HG02970 (cell line): ENCODE results near the gene UBE3C.

ENCODE experiments used
- ATAC-seq: cut with Tn5 transposase; IDR thresholded peaks from one replicate; pipeline ENCODE4 v1.9.1; 2021; ENCODE audit warnings: mild to moderate bottlenecking, moderate library complexity, moderate number of reproducible peaks; ENCODE audit not compliant: unreplicated experiment, low FRiP score

Gene UBE3C

DNA sequence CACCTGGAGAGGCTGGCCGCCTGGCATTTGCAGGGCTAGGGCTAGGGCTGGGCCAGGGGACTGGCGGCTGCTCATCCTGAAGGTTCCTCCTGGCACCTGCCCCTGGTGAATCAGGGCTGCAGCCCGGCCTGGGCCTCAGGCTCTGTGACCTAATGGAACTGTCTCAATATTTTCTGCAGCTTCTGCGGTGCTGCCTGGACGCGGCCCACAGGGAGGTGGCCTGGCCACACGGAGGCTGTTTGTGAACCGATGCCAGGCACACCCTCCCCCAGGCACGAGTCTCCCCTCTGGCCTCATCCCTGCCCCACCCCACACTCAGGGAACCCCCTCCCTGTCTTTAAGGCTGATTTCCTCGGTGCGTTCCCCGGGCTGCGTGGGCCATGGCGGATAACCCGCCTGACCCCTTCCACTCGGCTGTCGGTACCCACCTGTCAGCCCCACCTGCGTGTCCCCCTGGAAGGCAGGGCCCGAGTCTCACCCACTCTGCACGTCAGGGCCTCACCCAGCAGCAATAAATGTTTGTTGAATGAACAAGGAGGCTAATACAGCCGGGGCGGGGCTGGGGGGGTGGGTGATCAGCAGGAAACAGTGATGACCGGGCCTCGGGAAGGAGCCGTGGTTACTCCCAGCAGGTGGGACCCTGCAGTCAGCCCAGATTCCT lies 143.5 kb downstream of the UBE3C start:
- no peak for ATAC-seq

DNA sequence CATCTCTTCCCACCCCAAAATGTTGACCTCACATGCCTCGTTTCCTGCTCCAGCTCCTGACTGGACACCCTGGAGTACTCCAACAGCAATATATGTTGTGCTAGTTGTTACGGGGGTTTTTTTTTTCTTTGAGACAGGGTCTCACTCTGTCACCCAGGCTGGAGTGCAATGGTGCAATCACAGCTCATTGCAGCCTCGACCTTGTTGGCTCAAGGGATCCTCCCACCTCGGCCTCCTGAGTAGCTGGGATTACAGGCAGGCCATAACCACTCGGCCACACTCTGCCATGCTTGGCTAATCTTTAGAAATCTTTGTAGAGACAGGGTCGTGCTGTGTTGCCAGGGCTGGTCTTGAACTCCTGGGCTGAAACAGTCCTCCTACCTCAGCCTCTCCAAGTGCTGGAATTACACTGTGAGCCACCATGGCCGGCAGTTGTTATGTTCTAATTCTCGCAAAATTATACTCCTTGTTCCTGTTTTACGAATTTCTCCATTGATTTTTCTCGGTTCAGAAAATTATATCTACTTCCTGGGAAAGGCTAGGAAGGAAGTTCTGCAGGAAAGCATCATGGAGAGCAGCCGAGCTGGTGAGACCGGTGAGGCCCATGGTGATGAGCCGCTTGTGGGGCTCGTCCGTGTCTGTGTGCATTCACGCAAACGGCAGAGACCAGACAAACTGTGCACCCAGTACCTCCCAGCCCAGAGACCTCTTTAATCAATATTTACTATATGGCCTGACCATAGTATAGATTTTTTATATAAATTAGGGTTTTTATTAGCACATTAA lies 145.7 kb downstream of the UBE3C start:
- no peak for ATAC-seq

DNA sequence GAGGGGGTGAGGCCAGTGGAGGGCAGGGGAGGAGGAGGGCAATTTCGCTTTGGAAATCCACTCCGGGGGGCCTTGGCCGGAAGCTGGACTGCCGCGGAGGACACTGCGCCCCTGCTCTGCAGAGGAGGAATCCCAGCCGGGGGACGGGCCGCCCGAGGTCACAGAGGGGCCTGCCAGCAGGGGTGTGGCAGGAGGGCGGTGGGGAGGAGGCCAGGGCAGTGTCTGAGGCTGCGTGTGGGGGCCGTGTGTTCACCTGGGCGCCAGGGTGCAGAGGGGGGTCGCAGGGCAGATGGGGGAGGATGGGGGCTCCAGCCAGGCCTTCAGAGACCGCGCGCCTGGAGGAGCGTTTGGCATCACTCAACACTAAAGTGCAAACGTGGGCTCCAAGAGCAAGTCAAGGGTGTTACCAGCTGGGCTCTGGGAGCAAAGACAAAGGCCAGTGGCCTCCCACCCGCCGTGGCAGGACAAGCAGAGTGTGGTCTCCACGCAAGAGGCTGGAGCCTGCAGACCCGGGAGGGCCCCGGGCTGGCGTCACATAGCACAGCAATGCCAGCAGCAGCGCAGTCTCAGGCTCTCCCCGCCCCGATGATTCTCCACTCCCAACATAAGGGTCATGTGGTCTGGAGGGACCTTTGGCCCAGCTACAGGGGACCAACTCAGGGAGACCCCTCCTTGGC lies 152.8 kb downstream of the UBE3C start:
- no peak for ATAC-seq

DNA sequence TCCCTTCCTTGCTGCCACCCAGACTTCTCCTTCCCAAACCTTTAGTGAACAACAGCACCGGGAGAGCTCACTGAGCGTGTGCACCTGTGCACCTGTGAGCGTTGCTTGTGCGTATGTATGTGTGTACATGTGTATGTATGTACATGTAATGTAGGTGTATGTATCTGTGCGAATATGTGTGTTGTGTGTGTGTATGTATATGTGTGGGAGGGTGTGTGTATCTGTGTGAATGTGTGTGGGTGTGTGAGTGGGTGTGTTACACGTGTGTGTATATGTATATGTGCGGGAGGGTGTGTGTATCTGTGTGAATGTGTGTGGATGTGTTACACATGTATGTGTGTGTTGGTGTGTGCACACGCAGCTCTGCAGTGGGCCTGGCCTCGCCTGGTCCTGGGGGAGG lies 153.5 kb downstream of the UBE3C start:
- no peak for ATAC-seq

DNA sequence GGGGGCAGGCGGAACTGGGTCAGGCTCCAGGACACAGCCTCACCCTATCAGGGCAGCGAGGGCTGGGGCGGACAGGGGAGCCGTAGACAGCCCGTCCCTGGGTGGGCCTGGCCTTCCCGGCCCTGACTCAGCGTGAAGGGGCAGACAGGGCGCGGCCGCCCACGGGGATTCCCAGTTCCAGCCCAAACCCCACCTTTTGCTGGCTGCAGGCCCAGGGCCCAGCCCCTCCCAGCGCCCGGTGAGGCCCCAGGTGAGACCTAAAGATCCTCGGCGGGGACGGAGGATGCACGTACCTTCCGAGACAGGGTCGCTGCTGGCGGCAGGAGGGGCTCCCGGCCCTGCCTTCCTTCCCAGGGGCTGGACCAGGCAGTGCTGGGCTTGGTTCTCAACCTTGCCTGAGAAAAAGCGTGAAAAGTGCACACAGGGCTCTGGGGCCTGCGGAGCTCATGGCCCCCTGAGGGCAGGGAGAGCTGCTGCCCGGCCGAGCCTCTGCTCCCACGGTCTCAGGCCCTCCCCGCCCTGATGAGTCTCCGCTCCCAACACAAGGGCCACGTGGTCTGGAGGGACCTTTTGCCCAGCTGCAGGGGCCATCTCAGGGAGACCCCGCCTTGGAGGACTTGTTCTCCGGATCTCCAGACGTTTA lies 154.2 kb downstream of the UBE3C start:
- ATAC-seq, result no peak

DNA sequence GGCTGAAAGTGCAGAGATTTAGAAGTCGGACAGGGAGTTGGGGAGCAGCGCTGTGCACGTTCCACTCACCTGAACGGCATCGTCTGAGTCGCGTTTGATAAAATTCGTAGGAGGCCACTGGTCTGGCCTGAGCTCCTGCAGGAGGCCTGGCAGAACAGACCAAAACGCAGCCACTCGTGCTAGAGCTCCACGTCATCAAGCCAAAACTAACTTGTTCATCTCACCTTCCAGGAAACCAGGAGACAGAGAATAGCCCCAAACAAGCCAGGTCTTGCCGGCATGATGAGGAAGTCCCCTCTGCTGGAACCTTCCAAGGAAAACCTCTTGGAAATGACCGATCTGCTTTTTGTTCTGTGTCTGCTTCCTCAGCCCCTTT lies 154.7 kb downstream of the UBE3C start:
- no peak for ATAC-seq

DNA sequence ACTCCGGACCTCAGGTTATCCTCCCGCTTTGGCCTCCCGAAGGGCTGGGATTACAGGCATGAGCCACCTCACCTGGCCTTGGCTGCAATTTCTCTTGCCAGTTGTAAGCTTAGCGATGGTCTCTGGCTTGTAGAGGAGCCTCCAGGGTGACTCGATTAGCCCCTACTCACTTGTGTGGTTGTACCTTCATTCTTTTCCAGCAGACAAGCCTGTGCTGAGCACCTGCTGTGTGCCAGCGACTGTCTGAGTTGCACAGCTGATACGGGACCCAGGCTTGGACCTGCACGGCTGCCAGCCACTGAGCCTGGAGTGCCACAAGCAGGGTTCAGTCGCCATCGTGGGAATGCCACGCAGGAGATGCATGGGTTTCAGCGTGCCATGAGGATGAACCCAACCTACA lies 156.0 kb downstream of the UBE3C start:
- ATAC-seq, result no peak

DNA sequence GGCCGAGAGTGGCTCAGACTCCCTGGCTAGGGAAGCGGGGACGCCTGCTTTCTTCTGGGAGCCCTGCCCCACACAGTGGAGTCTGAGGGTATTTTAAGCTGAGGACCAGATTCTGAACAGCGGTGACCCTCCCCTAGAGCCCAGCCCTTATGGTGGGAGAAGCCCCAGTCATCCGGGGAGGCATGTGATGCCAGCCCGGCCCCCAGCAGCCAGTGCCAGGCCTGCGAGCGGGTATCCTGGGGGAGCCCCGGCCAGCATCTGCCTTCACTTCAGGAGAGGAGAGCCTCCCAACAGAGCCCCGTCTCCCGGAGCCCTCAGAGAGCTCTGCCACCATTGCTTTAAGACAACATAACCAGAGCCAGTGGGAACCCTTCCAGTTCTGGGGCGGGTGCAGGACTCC lies 156.6 kb downstream of the UBE3C start:
- ATAC-seq, result no peak

DNA sequence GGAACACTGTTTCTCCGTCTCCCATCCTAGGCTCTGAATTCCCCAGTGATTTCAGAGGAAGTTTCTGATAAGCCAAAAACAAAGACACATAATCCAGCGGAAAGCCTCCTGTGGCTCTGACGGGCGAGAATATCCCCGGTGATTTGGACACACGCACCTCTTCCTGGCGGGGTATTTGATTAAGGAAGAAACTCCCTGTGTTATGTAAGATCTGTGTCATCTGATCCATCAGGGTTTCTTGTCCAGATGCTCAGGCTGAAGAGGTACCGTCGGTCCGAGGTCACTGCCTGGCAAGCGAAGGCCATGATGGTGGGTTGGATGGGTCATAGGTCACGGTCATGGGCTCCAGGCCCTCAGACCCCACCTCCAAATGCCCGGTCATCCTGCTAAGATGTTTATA lies 158.5 kb downstream of the UBE3C start:
- no peak for ATAC-seq

DNA sequence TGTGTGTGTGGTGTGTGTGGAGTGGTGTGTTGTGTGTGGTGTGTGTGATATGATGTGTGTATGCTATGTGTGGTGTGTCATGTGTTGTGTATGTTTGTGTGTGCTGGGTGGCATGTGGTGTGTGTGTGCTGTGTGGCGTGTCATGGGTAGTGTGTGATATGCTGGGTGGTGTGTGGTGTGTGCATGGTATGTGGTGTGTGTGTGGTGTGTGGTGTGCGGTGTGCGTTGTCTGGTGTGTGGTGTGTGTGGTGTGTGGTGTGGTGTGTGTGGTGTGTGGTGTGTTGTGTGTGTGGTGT lies 160.5 kb downstream of the UBE3C start:
- ATAC-seq, result no peak

DNA sequence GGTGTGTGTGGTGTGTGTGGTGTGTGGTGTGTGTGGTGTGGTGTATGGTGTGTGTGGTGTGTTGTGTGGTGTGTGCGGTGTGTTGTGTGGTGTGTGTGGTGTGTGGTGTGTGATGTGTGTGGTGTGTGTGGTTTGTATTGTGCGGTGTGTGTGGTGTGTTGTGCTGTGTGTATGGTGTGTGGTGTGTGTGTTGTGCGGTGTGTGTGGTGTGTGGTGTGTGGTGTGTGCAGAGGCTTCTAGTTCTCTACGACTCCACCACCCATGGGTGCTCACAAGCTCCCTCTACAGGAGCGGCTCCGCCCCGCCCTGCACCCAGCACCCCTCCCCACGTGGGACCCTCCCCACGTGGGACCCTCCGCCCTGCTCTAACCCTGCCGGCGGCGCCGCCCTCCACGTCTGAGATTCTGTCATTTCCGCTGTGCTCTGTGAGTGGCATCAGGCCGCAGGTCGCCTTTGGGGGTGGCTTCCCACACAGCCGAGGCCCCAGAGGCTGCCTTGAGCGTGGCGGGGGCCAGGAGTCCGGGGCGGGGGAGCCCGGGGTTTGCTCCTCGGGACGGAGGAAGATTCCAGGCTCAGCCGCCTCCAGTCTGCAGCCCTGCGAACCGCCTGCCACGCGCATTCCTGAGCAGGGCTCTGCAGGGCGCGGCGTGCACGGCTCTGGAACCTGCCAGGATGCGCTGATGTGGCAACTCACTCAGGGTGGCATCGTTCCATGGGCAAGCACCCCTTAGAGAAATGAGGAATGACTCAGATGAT lies 161.1 kb downstream of the UBE3C start:
- ATAC-seq, result no peak

DNA sequence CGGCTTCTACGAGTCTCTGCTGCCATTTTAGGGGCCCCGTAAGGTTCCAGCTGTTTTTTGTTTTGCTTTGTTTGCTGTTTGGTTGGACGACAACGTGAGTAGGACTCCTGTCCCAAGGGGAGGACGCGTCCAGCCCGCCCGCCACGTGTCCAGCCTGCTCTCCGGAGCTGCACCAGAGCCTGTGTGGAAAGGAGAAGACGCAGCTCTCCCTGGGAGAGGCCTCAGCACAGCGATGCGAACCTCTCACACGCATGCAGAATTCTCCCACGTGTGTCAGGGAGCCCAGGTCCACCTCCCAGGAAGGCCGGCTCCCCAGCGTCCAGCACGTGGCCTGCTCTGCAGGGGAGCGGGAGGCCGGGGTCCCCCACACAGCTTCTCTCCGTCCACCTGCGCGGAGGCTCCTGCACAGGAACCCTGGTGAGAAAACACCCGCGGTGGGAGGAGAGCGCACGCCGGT lies 161.7 kb downstream of the UBE3C start:
- ATAC-seq, result no peak

DNA sequence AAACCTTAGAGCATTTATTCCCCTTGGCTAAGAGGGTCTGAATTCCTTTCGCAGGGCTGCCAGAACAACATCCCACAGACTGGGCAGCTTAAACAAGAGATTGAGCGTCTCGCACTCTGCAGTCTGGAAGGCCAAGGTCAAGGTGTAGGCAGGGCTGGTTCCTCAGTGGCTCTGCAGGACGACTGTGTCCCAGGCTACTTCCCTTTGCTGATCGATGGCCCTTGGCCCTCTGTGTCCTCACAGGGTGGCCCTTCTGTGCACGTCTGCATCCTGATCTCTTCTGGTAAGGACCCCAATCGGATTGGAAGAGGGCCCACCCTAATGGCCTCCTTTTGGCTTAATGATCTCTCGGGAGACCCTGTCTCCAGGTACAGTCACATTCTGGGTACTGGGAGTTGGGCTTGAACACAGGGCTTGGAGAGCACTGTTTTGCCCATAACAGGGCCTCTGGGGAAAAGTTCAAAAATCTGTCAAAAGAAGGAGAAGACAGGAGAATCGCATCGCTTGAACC lies 162.9 kb downstream of the UBE3C start:
- no peak for ATAC-seq

DNA sequence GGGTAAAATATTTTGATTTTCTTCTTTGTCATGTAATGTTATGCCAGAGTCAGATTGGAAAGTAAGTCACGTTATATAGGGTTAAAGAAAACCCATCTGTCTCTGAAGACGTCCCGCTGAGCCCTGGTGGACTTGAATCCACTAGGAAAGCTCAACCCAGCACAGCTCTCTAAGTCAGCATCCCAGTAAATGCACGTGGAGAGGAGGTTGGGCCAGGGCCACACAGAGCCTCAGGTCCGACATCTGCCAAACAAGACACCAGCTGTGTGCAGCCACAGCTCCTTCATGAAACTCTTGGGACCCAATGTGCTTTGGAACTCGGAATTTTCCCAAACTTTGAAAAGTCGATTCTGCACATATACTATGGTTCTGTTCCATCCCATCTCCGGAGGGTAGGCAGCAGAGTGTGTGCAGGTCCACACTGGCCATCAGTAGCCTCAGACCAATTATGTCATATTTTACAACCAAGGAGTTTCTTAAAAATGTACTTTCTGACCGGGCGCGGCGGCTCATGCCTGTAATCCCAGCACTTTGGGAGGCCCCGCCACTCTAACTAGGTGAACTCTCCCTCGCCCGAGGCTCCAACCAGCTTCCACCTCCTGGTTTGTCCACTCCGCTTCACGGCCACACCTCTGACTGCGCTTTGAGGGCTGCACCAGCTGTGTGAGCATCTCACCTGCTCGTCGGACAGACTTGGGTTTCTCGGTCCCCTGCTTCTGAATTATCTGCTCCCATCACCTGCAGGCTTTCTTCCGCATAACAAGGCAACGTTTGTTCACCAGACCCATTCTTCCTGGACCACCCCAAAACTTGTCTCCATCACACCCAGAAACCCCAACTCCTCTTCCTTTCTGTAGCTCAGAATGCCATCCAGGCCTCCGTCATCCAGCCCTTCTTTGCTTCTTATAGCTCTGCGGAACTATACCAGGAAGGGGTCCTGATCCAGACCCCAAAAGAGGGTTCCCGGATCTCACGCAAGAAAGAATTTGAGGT lies 168.4 kb downstream of the UBE3C start:
- no peak for ATAC-seq

DNA sequence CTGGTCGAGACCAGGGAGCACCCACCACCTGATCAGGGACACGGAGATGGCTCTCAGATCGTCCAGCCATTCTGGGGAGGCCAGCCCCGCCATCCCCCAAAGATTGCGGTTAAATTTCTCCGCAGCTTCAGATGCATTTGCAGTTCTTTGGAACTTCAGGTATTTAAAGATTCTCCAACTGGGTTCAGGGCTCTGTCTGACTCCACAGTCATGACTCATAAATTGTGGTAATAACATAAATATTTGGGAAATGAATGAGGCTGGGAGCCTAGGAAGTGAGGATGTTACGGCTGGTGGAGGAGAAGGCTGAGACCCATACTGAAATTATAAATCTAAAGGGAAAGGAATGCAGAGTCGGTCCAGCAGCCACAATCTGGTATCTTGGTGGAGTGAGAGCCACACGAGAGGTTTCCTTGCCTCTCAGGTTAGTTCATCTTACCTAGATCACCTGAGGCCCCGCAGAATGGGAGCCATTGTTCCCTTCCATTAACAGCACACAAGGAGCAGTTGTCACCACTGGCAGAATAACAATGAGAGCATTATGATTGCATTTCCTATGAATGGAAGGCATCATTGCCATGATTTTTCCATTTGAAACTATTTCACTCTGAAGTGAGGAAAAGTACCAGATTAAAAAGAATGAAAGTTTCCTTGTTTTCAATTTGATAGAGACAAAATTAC lies 171.4 kb downstream of the UBE3C start:
- no peak for ATAC-seq

DNA sequence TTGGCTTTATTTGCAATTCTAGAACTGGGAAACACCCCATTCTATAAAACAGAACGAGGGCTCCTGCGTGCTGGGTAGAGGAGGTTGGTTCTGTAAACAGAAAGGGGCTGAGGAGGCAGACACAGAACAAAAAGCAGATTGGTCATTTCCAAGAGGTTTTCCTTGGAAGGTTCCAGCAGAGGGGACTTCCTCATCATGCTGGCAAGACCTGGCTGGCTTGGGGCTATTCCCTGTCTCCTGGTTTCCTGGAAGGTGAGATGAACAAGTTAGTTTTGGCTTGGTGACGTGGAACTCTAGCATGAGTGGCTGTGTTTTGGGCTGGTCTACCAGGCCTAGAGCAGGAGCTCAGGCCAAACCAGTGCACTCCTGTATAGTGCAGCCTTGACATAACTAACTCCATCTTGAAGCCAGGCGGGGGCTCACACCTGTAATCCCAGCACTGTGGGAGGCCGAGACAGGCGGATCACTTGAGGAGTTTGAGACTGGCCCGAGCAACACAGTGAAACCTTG lies 172.0 kb downstream of the UBE3C start:
- no peak for ATAC-seq

DNA sequence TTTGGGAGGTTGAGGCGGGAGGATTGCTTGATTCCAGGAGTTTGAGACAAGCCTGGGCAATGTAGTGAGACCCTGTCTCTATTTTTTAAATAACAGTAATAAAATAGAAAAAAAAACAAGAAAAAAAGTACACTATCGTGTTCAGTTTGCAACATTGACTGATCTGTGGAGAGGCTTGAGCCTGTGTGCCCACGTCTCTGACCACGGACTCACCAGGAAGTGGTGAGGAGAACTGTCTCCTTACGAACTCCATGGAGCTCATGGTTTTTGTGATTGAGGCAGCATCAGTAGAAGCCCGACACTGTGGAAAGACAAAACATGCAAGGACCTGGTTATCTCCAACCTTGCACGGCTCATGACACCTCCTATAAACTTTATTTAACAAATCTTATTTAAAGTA lies 174.2 kb downstream of the UBE3C start:
- ATAC-seq, result no peak

DNA sequence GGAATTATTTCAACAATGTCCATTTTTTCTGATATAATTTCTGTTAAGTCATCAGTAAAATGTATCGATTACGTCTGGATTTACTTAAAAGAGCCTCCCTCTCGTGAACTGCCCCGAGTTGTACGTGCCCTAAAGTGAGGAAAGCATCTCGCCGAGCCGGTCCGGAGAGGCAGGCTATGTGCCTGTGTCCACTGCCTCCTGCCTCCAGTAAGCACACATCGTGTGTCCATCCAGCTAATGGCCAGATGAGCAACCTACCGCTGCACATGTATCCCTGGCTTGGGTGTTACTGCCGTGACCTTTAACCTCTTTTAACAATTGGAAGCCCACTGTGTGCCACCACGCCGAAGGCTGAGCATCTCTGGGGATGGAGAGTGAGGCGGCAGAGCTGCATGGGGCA lies 174.9 kb downstream of the UBE3C start:
- no peak for ATAC-seq
